Colonic mucosa (tissue), 4 donors: ENCODE results near the gene GNA12. TPM values are rescaled to one million over a fixed set of nuclear protein-coding genes. Genes with fewer than 3 reads are reported as not detected.
A peak's percentile ranks its signal among the peaks of the same experiment; 100 is the strongest.

ENCODE experiments used
- DNase-seq: peaks from one replicate; pipeline ENCODE4 v3.0.0-alpha.2; 2020
- H3K27ac ChIP-seq: fragments of 200-600 bp; one replicate; pipeline ENCODE4 v1.8.0; 2021
- H3K27me3 ChIP-seq: fragments of 200-600 bp; one replicate; pipeline ENCODE4 v1.8.0; 2021
- H3K36me3 ChIP-seq: fragments of 200-600 bp; one replicate; pipeline ENCODE4 v1.8.0; 2021
- H3K4me1 ChIP-seq: fragments of 200-600 bp; one replicate; pipeline ENCODE4 v1.8.0; 2021; ENCODE audit warnings: mild to moderate bottlenecking
- H3K4me3 ChIP-seq: fragments of 200-600 bp; one replicate; pipeline ENCODE4 v1.8.0; 2021
- H3K9ac ChIP-seq, 2 donors: one replicate each; pipeline ENCODE4 v1.7.0; 2013; ENCODE audit warnings: control low read depth in 2 of 2, low read depth in 2 of 2, low read length in 2 of 2
- H3K9me3 ChIP-seq: fragments of 200-600 bp; one replicate; pipeline ENCODE4 v1.8.0; 2021
- intact Hi-C: fragments of 100-400 bp; cut with DNase I; formaldehyde crosslinking; loops from one replicate; pipeline ENCODE4 v1.14.1; 2022
- total RNA-seq, 2 donors: library from RNA; stranded (reverse); fragmentation: NEBNext Ultra II Directional in 1 of 2; extraction: Animal tissue kit (Norgen Biotek cat#: 25700) in 1 of 2; gene quantifications; one replicate each; pipeline ENCODE4 v1.2.1, GENCODE V29; 2021
- TF ChIP-seq, protein P1 (sequence below): fragments of 200-600 bp; IDR thresholded peaks from one replicate; pipeline ENCODE4 v1.8.0; 2022; ENCODE audit warnings: antibody characterized with exemption, mild to moderate bottlenecking
- donor health status: healthy.
- donor health status: DM: no; HTN: no; CAD: no.
- donor health status: DM: no; HTN: no; CAD: no.

The GNA12 gene
- total RNA-seq, 2 donors from 2014 or later: 19.7 to 24.8 TPM

DNA sequence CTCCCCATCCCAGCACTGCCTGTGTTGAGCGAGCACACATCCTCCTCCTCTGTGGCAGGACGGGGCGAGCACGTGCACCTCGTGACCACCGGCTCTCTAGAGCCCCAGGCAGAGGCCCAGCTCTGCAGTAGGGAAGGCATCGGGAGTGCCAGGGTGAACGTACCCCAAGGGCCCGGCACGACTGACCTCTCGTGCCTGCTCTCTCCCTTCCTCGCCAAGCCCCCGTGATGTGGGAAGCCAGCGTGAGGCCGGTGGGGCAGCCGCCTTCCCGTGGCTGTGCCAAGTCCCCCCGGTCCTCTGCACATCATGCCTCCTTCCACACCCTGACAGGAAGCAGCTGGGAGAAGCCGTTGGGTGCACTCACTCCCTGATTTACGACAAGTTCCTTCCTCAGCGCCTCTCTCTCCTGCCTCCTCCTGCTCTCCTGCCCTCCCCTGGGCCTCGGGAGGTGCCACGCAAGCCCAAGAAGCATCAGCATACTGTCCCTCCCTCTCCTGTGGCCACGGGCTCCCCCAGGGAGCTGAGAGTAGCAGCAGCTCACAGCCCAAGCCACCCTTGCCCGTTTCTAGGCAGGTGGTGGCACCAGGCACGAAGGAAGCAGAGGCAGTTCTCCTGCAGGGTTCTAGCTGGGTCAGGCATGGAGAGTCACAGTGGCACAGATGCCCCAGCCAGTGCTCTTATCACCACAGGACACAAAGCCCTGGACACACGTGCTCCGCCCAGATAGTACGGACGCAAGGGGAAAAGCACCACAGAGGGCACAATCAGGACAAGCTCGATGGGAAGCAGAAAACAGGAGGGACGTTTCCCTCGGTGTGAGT lies 109.1 kb downstream of the GNA12 start:
- peak overlapping the region; percentile 29 for H3K27ac ChIP-seq
- H3K36me3 ChIP-seq: no peaks in the 10 kb centered on the region
- H3K4me3 ChIP-seq: no peak overlapping the region
- H3K4me1 ChIP-seq: no peaks in the 10 kb centered on the region
- intact Hi-C loops: no loop called here
- H3K9ac ChIP-seq: peak overlapping the region in 1 of 2 donors; percentile 7
- no peaks in the 10 kb centered on the region for H3K27me3 ChIP-seq
- H3K9me3 ChIP-seq: no peaks in the 10 kb centered on the region
- no peak for DNase-seq
- TF ChIP-seq, protein P1, sequence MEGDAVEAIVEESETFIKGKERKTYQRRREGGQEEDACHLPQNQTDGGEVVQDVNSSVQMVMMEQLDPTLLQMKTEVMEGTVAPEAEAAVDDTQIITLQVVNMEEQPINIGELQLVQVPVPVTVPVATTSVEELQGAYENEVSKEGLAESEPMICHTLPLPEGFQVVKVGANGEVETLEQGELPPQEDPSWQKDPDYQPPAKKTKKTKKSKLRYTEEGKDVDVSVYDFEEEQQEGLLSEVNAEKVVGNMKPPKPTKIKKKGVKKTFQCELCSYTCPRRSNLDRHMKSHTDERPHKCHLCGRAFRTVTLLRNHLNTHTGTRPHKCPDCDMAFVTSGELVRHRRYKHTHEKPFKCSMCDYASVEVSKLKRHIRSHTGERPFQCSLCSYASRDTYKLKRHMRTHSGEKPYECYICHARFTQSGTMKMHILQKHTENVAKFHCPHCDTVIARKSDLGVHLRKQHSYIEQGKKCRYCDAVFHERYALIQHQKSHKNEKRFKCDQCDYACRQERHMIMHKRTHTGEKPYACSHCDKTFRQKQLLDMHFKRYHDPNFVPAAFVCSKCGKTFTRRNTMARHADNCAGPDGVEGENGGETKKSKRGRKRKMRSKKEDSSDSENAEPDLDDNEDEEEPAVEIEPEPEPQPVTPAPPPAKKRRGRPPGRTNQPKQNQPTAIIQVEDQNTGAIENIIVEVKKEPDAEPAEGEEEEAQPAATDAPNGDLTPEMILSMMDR: no peak

DNA sequence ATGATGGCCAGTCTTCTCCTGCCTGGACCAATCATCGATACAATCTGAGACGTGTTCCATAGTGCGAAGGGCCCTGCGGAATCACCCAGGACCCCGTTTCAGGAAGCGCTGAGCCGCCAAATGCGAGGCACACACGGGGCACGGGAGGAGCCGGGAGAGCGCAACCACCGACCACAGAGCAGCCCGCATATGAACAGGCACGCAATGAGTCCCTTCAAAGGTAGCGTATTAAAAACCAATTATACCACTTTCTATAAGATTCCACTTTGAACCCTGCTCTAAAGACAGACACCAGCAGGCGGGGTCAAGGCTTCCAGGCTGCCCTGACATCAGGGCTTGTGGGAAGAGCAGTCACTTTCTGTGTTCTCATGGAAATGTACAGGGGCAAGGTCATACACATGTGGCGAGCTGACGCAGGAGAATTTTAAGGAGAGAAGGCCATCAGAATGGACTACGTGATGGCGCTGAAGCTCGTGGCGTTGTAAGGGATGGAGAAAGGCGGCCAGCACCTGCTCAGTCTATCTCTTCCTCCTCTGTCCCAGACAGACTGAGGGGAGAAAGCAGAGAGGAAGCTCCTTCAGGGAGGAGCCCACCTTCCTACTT lies 109.9 kb downstream of the GNA12 start:
- intact Hi-C loops: no loop called here
- no peak for DNase-seq
- Histone ChIP-seq H3K9ac (no peak overlapping the region), H3K36me3 (no peaks in the 10 kb centered on the region), H3K9me3 (no peaks in the 10 kb centered on the region), H3K4me1 (no peaks in the 10 kb centered on the region), H3K27me3 (no peaks in the 10 kb centered on the region), H3K27ac (peak overlapping the region; percentile 29), H3K4me3 (no peak overlapping the region)
- TF ChIP-seq, protein P1: no peak

DNA sequence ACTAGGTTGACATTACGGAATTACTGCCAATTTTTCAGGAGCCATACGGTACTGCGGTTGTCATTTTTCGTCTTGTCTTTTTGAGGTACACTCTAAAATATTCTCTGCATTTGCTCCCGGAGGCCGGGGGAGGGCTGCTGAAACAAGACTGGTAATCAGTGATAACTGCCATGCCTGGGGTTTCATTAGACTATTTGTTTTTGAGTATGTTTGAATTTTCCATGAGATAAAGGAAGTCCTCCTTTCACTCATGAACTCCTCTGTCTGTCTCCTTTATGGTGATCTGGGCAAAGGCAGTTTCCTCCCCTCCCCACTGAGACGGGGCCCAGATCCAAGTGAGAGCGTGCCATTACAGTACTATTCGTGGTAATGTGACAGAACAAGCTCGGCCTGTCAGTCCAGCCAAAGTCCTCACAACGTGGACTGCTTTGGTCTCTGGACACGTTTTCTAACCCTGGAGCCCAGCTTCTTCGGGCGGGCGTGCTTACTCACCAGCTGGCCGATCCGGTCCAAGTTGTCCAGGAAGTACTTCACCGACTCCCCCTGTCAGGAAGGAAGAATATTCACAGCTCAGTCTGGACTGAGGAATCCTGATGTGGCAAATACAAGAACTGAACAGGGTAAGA lies 111.0 kb downstream of the GNA12 start:
- H3K9me3 ChIP-seq: no peaks in the 10 kb centered on the region
- H3K4me1 ChIP-seq: no peaks in the 10 kb centered on the region
- H3K27ac ChIP-seq: peak overlapping the region; percentile 49
- TF ChIP-seq, protein P1: no peak
- H3K9ac ChIP-seq: no peak overlapping the region
- intact Hi-C loops: no loop called here
- H3K4me3 ChIP-seq: no peak overlapping the region
- DNase-seq: peak; percentile 46
- H3K36me3 ChIP-seq: no peaks in the 10 kb centered on the region
- H3K27me3 ChIP-seq: no peaks in the 10 kb centered on the region

DNA sequence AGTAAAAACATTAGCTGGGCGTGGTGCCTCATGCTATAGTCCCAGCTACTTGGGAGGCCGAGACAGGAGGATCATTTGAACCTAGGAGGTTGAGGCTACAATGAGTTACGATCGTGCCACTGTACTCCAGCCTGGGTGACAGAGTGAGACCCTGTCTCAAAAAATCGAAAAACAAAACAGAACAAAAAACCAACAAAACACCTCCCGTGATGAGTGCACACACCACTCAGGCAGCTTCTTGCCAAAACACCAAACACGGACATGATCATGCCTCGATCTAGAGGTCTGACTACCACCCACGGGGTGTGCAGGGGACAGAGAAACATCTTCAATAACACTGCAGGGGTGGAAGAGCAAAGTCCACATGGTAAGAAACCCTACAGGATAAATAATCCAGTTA lies 111.7 kb downstream of the GNA12 start:
- Histone ChIP-seq H3K9ac (no peak overlapping the region), H3K36me3 (no peaks in the 10 kb centered on the region), H3K27ac (peak overlapping the region; percentile 49), H3K4me3 (no peak overlapping the region), H3K9me3 (no peaks in the 10 kb centered on the region), H3K4me1 (no peaks in the 10 kb centered on the region), H3K27me3 (no peaks in the 10 kb centered on the region)
- no peak for DNase-seq
- intact Hi-C loops: no loop called here
- TF ChIP-seq, protein P1: no peak

DNA sequence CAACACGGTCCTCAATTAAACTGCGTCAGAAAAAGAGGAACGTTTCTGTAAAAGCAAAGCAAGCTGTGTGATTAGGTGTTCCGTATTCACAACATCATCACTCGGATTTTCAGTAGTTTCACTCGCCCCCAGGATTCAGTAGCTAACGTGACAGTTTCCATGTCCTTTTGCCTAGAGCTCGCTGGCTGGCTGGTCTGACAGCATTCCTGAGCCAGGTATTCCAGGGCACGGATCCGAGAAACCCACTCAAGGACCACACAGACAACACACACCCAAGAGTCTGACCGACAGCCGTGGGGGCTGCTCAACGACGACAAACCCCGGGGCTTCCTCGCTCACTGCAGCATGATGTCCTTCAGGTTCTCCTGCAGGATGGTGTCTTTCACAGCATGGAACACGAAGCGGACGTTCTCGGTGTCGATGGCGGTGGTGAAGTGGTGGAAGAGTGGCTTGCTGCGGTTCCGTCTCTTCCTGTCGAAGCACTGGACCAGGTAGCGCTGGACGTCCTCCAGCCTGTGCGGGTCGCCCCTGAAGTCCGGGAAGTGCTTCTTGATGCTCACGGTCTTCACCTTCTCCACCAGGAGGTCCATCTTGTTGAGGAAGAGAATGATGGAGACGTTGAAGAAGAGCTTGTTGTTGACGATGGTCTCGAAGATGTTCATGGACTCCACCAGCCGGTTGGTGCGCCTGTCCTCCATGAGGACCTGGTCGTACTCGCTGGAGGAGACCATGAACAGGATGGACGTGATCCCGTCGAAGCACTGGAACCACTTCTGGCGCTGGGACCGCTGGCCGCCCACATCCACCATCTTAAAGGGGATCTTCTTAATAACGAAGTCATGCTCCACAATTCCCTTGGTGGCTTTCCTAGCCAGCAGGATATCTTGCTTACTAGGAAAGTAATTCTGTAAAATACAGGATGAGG lies 113.0 kb downstream of the GNA12 start:
- TF ChIP-seq, protein P1: no peak
- H3K27me3 ChIP-seq: no peaks in the 10 kb centered on the region
- no peaks in the 10 kb centered on the region for H3K4me1 ChIP-seq
- no peaks in the 10 kb centered on the region for H3K9me3 ChIP-seq
- no peak overlapping the region for H3K27ac ChIP-seq
- no peak overlapping the region for H3K4me3 ChIP-seq
- H3K36me3 ChIP-seq: no peaks in the 10 kb centered on the region
- no peak for DNase-seq
- H3K9ac ChIP-seq: no peak overlapping the region
- intact Hi-C loops: no loop called here
